Thyroid gland (tissue), 4 donors: ENCODE measurements around the gene VPS52. TPM values are rescaled to one million over a fixed set of nuclear protein-coding genes. Genes with fewer than 3 reads are reported as not detected.
"Not testable (repeated sequence)": the region's sequence is repeated elsewhere in the genome, so short reads cannot be mapped to it uniquely, and the experiment has no call there.

ENCODE experiments used
- DNase-seq, 2 donors: peaks; one replicate each; pipeline ENCODE4 v3.0.0-alpha.2; 2019
- H3K27ac ChIP-seq, 3 donors: fragments of 200-600 bp; sonication (generic); 1 replicate in 2 of 3; 2 replicates in 1 of 3; pipeline ENCODE4 v1.5.1; 2016 to 2019; ENCODE audit warnings: mild to moderate bottlenecking in 1 of 3, moderate library complexity in 1 of 3
- H3K27me3 ChIP-seq: fragments of 200-600 bp; sonication (generic); one replicate; pipeline ENCODE4 v1.5.1; 2019
- H3K36me3 ChIP-seq, 2 donors: fragments of 200-600 bp; sonication (generic); one replicate each; pipeline ENCODE4 v1.5.1; 2016 to 2019
- H3K4me1 ChIP-seq, 2 donors: fragments of 200-600 bp; sonication (generic); one replicate each; pipeline ENCODE4 v1.5.1; 2017 to 2019
- H3K4me3 ChIP-seq, 3 donors: fragments of 200-600 bp; sonication (generic); replicated peaks in 1 of 3; 1 replicate in 2 of 3; 2 replicates in 1 of 3; pipeline ENCODE4 v1.5.1; 2016; ENCODE audit warnings: mild to moderate bottlenecking in 1 of 3
- H3K9me3 ChIP-seq: fragments of 200-600 bp; sonication (generic); one replicate; pipeline ENCODE4 v1.5.1; 2017
- POLR2A ChIP-seq, 2 donors: fragments of 450-650 bp; IDR thresholded peaks; one replicate each; pipeline ENCODE4 v1.6.1; 2017; ENCODE audit warnings: antibody characterized with exemption in 2 of 2, mild to moderate bottlenecking in 2 of 2, moderate library complexity in 1 of 2
- WGBS, 2 donors: methylation state at CpG; one replicate each; pipeline ENCODE4 v1.1.5; 2017; 5-methylcytosine and 5-hydroxymethylcytosine counted together
- intact Hi-C: fragments of 100-400 bp; cut with DNase I; formaldehyde crosslinking; loops from one replicate; pipeline ENCODE4 v1.15.1; 2023
- total RNA-seq, 4 donors: library from RNA; depleted of rRNA; stranded (reverse); fragments of >200 nt; gene quantifications; one replicate each; pipeline ENCODE4 v1.2.3, GENCODE V29; 2016
- TF ChIP-seq, protein P1 (sequence below), 6 experiments: fragments of 200-600 bp in 3 of 6; fragments of 450-650 bp in 3 of 6; sonication (generic) in 3 of 6; IDR thresholded peaks; one replicate each; pipeline ENCODE4 v1.5.1; 2016 to 2019; ENCODE audit warnings: antibody characterized with exemption in 6 of 6, mild to moderate bottlenecking in 2 of 6, inconsistent platforms in 1 of 6, moderate library complexity in 1 of 6

VPS52 gene
- total RNA-seq, 4 donors from 2014 or later, result 45.5 to 64.8 (median 54.8) TPM

DNA sequence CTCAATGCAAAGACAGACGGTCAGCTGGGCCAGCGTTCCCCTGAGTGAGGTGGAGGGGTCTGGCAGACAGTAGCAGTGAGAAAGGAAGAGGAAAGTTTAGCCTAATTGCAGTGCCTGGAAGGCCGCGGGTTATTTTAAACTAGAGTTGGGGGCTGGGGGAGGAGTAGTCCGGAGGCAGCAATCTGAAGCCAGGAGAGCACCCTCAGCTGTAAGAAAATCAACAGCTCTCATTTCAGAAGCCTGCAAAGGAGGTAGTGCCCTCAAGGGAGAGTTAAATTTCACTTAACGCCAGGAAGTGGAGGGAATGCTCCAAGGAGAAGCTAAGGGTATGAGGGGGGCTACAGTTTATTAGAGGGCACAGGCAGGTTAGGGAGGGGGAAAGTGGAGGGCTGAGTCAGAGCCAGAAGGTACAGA is 36.4 kb downstream of the VPS52 start:
- H3K36me3 ChIP-seq, result no peaks in the 10 kb centered on the region
- no peaks in the 10 kb centered on the region for H3K9me3 ChIP-seq
- no peak overlapping the region for H3K27ac ChIP-seq
- H3K27me3 ChIP-seq, result no peaks in the 10 kb centered on the region
- TF ChIP-seq, protein P1, sequence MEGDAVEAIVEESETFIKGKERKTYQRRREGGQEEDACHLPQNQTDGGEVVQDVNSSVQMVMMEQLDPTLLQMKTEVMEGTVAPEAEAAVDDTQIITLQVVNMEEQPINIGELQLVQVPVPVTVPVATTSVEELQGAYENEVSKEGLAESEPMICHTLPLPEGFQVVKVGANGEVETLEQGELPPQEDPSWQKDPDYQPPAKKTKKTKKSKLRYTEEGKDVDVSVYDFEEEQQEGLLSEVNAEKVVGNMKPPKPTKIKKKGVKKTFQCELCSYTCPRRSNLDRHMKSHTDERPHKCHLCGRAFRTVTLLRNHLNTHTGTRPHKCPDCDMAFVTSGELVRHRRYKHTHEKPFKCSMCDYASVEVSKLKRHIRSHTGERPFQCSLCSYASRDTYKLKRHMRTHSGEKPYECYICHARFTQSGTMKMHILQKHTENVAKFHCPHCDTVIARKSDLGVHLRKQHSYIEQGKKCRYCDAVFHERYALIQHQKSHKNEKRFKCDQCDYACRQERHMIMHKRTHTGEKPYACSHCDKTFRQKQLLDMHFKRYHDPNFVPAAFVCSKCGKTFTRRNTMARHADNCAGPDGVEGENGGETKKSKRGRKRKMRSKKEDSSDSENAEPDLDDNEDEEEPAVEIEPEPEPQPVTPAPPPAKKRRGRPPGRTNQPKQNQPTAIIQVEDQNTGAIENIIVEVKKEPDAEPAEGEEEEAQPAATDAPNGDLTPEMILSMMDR (IDR thresholded peaks at IDR 0.05), result no peak
- TF ChIP-seq POLR2A (IDR thresholded peaks at IDR 0.05), result no peak
- intact Hi-C loops, result no loop called here
- H3K4me1 ChIP-seq, result no peaks in the 10 kb centered on the region
- no peak overlapping the region for H3K4me3 ChIP-seq
- 12 to 15% methylated on average over 6 of the region's 6 CpGs for WGBS, 2 donors
- DNase-seq, result no peak

DNA sequence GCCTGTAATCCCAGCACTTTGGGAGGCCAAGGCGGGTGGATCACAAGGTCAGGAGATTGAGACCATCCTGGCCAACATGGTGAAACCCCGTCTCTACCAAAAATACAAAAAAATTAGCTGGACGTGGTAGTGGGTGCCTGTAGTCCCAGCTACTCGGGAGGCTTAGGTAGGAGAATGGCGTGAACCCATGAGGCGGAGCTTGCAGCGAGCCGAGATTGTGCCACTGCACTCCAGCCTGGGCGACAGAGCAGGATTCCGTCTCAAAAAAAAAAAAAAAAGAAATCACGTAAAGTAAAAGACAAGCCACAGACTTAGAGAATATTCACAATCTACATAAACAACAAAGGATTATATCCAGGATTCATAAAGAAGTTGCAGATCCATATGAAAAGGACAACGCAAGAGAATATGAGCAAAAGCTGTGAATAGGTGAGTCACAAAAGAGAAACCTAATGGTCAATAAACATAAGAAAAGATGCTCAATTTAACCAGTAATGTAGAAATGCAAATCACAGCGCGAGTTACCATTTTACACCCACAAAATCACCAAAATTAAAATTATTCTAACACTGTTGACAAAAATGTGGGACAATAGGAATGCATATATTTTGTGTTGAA is 45.1 kb downstream of the VPS52 start:
- H3K4me3 ChIP-seq, H3K36me3 ChIP-seq, DNase-seq, H3K27me3 ChIP-seq, intact Hi-C loops, H3K9me3 ChIP-seq, H3K27ac ChIP-seq, H3K4me1 ChIP-seq: not testable (repeated sequence)
- 49 to 50% methylated on average over 14 of the region's 14 CpGs for WGBS, 2 donors

DNA sequence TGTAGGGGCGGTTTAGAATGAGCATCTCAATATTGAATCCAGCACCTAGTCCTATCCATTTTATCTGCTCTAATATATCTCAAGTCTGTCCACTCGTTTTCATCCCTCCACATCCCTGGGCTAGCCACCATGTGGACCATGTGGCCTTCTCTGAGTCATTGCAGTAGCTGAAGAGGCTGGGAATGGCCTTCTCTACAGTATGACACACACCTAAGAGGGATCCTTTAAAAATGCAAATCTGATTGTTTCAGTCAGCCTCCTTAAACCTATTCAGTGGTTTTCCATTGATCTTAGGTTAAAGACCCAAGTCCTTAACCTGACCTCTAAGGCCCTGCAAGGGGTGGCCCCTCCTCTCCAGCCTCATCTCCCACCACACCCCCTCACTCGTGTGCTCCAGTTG is 54.0 kb downstream of the VPS52 start:
- Histone ChIP-seq H3K4me3 (no peak overlapping the region), H3K27ac (no peak overlapping the region), H3K27me3 (no peaks in the 10 kb centered on the region), H3K4me1 (peaks cover 12 to 16% of the 10 kb centered on the region in 2 donors), H3K36me3 (no peaks in the 10 kb centered on the region), H3K9me3 (no peaks in the 10 kb centered on the region)
- no peak for DNase-seq
- no peak for TF ChIP-seq POLR2A (IDR thresholded peaks at IDR 0.05)
- TF ChIP-seq, protein P1 (IDR thresholded peaks at IDR 0.05), result no peak
- 80 to 81% methylated on average over 3 of the region's 3 CpGs for WGBS, 2 donors
- intact Hi-C loops, result no loop called here

DNA sequence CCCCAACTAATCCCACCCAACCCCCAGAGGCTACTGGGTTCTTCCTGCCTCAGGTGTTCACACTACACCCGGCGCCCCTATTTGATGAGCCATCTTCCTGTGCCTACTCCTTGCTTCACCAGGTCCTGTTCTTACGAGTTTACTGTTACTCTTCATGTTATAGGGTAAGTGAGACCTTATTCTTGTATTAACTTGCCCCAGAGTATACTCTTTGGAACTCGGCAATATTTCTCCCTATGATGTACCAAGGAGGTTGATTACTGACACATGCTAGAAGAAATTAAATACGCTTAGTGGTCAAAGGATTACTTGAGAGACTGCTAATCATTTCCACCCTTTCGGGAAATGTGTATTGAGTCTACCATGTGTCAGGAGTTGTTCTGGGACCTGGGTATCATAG is 54.4 kb downstream of the VPS52 start:
- Histone ChIP-seq H3K4me1 (peaks cover 14 to 19% of the 10 kb centered on the region in 2 donors), H3K36me3 (no peaks in the 10 kb centered on the region), H3K9me3 (no peaks in the 10 kb centered on the region), H3K4me3 (no peak overlapping the region), H3K27me3 (no peaks in the 10 kb centered on the region), H3K27ac (no peak overlapping the region)
- intact Hi-C loops, result no loop called here
- 88 to 95% methylated on average over 6 of the region's 6 CpGs for WGBS, 2 donors
- no peak for DNase-seq
- TF ChIP-seq, protein P1 (IDR thresholded peaks at IDR 0.05), result no peak
- no peak for TF ChIP-seq POLR2A (IDR thresholded peaks at IDR 0.05)

DNA sequence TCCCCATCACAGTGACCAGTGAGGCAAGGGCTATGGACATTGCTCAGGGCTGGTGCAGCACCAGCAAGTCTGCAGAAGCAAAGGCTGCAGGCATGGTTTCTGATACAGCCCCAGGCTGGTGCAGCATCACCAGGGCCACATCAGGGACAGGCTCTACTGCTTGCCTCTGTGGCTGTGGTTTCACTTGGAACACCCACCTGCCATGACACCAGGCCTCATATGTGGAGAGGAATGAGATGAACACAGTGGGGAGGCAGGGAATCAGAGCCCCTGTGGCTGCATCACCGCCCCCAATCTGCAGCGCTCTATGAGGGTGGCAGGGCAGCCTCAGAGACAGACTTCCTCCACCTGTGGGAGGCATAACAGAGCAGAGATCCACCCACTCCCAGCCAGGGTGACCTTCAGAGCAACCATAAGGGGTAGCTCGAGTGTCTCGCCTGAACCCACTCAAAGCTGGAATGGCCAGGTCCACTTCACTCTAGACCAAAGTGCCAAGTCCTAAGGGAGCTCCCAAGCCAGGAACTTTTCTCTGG is 55.5 kb downstream of the VPS52 start:
- Histone ChIP-seq H3K27ac (no peak overlapping the region), H3K4me3 (no peak overlapping the region), H3K27me3 (no peaks in the 10 kb centered on the region), H3K36me3 (no peaks in the 10 kb centered on the region), H3K9me3 (no peaks in the 10 kb centered on the region), H3K4me1 (peaks cover 14 to 19% of the 10 kb centered on the region in 2 donors)
- TF ChIP-seq POLR2A (IDR thresholded peaks at IDR 0.05), result no peak
- TF ChIP-seq, protein P1 (IDR thresholded peaks at IDR 0.05), result no peak
- WGBS, 2 donors, result 61 to 83% methylated on average over 2 to 4 of the region's 4 CpGs
- no peak for DNase-seq
- intact Hi-C loops, result no loop called here
